Activated CD8-positive, alpha-beta memory T cell treated with anti-CD3 and anti-CD28 coated beads for 4 hours (primary cell): ENCODE measurements around the gene RAB5IF.
"Not testable (repeated sequence)": the region's sequence is repeated elsewhere in the genome, so short reads cannot be mapped to it uniquely, and the experiment has no call there.

Experiments used
- DNase-seq, 2 donors: peaks; one replicate each; pipeline ENCODE4 v3.0.0-alpha.2; 2020; ENCODE audit warnings: low read depth in 2 of 2

The RAB5IF gene

GRCh38 chr20:36605399-36606157 lies at the start of gene RAB5IF:
Gene RAB5IF (plus strand): TSS chr20:36605779. CDS start chr20:36605952, 173 bp downstream.
- peak; percentile 98 to 99 for DNase-seq

- no peak for DNase-seq
These were observed 42.9 kb upstream of the RAB5IF start for GRCh38 chr20:36562724-36563123.

GRCh38 chr20:36563374-36563773 lies 42.2 kb upstream of the RAB5IF start:
- no peak for DNase-seq

GRCh38 chr20:36564078-36564725 lies 41.4 kb upstream of the RAB5IF start:
- not testable (repeated sequence) for DNase-seq

- not testable (repeated sequence) for DNase-seq
These were observed 40.9 kb upstream of the RAB5IF start for GRCh38 chr20:36564726-36565121.

- DNase-seq, result no peak
These were observed 40.1 kb upstream of the RAB5IF start for GRCh38 chr20:36565520-36565919.

GRCh38 chr20:36569847-36570429 lies 35.6 kb upstream of the RAB5IF start:
- DNase-seq, result no peak

- no peak for DNase-seq
These were observed 33.7 kb upstream of the RAB5IF start for GRCh38 chr20:36571564-36572504.

- DNase-seq, result peak; percentile 44 to 63
These were observed 32.9 kb upstream of the RAB5IF start for GRCh38 chr20:36572701-36573102.

GRCh38 chr20:36573103-36573797 lies 32.3 kb upstream of the RAB5IF start, which contains the start of gene TGIF2:
Gene TGIF2 (plus strand): TSS chr20:36573597. CDS start chr20:36578775, 5,178 bp downstream.
- peak; percentile 85 to 87 for DNase-seq

GRCh38 chr20:36573798-36574365 lies 31.7 kb upstream of the RAB5IF start:
- DNase-seq, result no peak

GRCh38 chr20:36574366-36575135 lies 31.0 kb upstream of the RAB5IF start:
- peak; percentile 40 to 55 for DNase-seq

GRCh38 chr20:36576081-36576445 lies 29.5 kb upstream of the RAB5IF start:
- DNase-seq, result no peak

- DNase-seq, result no peak
These were observed 27.1 kb upstream of the RAB5IF start for GRCh38 chr20:36578356-36579041.

- DNase-seq, result no peak
These were observed 25.5 kb upstream of the RAB5IF start for GRCh38 chr20:36579996-36580545.

GRCh38 chr20:36582322-36582721 lies 23.3 kb upstream of the RAB5IF start:
- no peak for DNase-seq

GRCh38 chr20:36582821-36583220 lies 22.8 kb upstream of the RAB5IF start:
- DNase-seq, result no peak

GRCh38 chr20:36584018-36584481 lies 21.5 kb upstream of the RAB5IF start:
- no peak for DNase-seq
